Panc1 (cell line): Measurements from ENCODE around the gene C1orf159.

Source experiments
- POLR2AphosphoS5 ChIP-seq: IDR thresholded peaks from 2 replicates; pipeline ENCODE4 v1.6.1; 2012; ENCODE audit warnings: mild to moderate bottlenecking, low read depth, low read length, moderate library complexity
- SIN3A ChIP-seq: IDR thresholded peaks from 2 replicates; pipeline ENCODE4 v1.6.1; 2012; ENCODE audit warnings: low read depth, mild to moderate bottlenecking, low read length, moderate library complexity, borderline replicate concordance; ENCODE audit not compliant: insufficient read depth
- TCF7L2 ChIP-seq: IDR thresholded peaks from 2 replicates; pipeline ENCODE4 v1.6.1; 2011; ENCODE audit warnings: mild to moderate bottlenecking, low read depth, low read length, inconsistent platforms
- TF ChIP-seq, protein P1 (sequence below): fragments of 450-650 bp; IDR thresholded peaks from 2 replicates; pipeline ENCODE4 v1.5.1; 2017; ENCODE audit warnings: mild to moderate bottlenecking
- TF ChIP-seq, protein P2 (sequence below), 2 experiments: IDR thresholded peaks; 2 replicates each; pipeline ENCODE4 v1.6.1; 2011 to 2012; ENCODE audit warnings: low read depth in 2 of 2, control low read depth in 1 of 2, low read length in 1 of 2, mild to moderate bottlenecking in 1 of 2, moderate library complexity in 1 of 2; ENCODE audit not compliant: insufficient read depth in 1 of 2

DNA sequence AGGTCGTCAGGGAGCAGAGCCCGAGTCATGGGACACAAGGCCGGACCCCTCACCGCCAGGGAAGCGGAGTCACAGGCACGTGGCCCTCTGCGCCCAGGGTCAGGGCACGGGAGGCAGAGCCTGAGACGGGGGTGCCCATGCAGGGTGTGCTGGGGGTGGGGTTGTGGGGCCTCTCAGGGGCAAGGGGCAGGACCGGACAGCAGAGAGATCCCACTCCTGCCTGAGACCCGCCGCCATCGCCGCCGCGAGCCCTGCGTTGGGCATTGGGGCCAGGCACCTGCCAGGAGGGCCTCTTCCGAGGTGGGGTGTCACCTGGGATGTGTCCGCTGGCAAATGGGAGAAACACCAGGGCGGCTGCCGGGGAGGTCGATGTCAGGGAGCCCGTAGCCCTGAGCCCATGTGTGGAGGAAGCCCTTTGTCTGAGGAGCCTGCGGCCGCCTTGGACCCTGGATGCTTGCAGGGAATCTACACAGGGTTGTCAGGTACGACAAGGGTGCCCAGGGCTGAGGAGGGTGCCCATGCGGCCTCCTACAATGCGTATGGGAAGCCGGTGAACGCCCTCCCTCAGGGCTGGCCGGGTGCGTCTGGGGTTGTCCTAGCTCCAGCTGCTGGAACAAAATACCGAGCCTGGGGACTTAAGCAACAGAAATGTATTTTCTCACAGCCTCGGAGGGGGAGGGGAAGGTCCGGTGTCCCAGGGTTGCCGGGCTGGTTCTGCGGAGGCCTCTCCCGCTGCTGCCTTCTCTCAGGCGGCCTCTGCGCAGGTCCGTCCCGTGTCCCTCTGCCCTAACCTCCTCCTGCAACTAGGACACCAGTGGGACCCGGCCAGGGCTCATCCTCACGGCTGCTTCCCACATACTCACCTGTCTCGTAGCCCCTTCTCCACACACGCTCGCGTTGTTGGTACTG, 16.4 kb upstream of the C1orf159 start:
- TF ChIP-seq, protein P1, sequence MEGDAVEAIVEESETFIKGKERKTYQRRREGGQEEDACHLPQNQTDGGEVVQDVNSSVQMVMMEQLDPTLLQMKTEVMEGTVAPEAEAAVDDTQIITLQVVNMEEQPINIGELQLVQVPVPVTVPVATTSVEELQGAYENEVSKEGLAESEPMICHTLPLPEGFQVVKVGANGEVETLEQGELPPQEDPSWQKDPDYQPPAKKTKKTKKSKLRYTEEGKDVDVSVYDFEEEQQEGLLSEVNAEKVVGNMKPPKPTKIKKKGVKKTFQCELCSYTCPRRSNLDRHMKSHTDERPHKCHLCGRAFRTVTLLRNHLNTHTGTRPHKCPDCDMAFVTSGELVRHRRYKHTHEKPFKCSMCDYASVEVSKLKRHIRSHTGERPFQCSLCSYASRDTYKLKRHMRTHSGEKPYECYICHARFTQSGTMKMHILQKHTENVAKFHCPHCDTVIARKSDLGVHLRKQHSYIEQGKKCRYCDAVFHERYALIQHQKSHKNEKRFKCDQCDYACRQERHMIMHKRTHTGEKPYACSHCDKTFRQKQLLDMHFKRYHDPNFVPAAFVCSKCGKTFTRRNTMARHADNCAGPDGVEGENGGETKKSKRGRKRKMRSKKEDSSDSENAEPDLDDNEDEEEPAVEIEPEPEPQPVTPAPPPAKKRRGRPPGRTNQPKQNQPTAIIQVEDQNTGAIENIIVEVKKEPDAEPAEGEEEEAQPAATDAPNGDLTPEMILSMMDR: no peak
- TF ChIP-seq, protein P2, sequence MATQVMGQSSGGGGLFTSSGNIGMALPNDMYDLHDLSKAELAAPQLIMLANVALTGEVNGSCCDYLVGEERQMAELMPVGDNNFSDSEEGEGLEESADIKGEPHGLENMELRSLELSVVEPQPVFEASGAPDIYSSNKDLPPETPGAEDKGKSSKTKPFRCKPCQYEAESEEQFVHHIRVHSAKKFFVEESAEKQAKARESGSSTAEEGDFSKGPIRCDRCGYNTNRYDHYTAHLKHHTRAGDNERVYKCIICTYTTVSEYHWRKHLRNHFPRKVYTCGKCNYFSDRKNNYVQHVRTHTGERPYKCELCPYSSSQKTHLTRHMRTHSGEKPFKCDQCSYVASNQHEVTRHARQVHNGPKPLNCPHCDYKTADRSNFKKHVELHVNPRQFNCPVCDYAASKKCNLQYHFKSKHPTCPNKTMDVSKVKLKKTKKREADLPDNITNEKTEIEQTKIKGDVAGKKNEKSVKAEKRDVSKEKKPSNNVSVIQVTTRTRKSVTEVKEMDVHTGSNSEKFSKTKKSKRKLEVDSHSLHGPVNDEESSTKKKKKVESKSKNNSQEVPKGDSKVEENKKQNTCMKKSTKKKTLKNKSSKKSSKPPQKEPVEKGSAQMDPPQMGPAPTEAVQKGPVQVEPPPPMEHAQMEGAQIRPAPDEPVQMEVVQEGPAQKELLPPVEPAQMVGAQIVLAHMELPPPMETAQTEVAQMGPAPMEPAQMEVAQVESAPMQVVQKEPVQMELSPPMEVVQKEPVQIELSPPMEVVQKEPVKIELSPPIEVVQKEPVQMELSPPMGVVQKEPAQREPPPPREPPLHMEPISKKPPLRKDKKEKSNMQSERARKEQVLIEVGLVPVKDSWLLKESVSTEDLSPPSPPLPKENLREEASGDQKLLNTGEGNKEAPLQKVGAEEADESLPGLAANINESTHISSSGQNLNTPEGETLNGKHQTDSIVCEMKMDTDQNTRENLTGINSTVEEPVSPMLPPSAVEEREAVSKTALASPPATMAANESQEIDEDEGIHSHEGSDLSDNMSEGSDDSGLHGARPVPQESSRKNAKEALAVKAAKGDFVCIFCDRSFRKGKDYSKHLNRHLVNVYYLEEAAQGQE (IDR thresholded peaks at IDR 0.05; ENCODE audit: insufficient read depth in 1 of 2, low read depth in 2 of 2, low read length in 1 of 2): no peak
- TF ChIP-seq POLR2AphosphoS5 (no peak), SIN3A (no peak), TCF7L2 (no peak)
